ENCODE results near the gene MCHR1.

MCHR1 gene

DNA sequence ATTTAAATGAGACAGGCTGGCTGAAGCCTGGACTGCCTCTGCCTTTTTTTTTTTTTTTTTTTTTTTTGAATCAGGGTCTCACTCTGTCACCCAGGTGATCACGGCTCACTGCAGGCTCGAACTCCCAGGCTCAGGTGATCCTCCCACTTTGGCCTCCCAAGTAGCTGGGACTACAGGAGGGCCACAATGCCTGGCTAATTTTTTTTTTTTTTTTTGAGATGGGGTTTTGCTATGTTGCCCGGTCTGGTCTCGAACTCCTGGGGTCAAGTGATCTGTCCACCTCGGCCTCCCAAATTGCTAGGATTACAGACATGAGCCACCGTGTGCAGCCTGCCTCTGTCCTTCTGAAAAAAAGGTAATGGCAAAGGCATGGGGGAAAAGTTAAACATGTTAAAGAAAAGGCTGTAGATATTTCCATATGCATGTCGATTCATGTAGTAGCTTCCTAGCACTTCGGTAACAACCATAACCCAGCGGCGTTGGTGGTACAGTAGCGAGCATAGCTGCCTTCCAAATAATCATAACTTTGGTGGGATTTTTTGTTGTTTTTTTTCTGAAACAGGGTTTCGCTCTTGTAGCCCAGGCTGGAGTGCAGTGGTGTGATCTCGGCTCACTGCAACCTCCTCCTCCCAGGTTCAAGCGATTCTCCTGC, 48.8 kb downstream of the MCHR1 start:
- DNase-seq: no peak

DNA sequence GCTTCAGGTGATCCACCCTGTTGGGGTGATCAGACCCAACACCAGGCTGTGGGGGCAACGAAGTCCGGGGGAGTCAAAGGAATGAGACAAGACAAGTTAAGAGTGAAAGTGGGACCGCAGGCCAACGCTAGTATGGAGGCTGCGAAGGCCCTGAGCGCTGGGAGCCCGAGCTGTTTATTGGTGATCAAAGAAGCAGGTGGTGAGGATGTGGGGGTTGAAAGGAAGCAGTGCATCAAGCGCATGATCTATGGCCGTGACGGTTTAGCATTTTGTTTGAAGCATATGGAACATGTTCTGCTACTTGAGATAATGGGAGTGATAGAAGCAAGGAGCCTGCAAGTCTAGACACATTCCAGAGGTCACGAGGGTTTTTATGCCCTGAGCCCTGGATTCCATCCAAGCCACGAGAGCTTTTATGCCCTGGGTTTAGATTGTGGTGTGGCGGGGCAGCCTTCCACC, 49.5 kb downstream of the MCHR1 start:
- no peak for DNase-seq

DNA sequence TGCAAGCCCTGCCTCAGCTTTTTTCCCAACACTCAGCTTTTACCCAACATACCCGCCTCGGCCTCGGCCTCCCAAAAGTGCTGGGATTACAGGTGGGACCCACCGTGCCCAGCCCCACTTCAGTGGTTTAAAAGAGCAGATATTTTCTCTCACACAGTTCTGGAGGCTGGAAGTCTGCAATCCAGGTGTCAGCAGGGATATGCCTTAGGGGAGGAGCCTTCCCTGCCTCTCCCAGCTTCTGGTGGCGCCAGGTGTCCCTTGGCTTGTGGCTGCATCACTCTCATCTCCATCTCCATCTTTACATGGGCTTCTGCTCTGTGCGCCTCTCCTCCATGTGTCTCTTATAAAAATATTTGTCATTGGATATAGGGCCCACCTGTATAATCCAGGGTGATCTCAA, 50.0 kb downstream of the MCHR1 start:
- no peak for DNase-seq
